HCT116 (cell line): ENCODE results near the gene DAGLA. TPM values are rescaled to one million over a fixed set of nuclear protein-coding genes. Genes with fewer than 3 reads are reported as not detected.

Source experiments
- ATAC-seq: fragments of 200-7000 bp; cut with Tn5 transposase; 2 replicates; pipeline ENCODE4 v1.9.1; 2020; ENCODE audit warnings: mild to moderate bottlenecking, moderate library complexity
- BruUV-seq: library from RNA; stranded (reverse); fragments of 400-500 nt; replicated peaks from 2 replicates; lab custom pipeline; 2021; lab: Mats Ljungman, UMichigan
- CTCF ChIA-PET: fragments of 300-600 bp; sonication (Branson Sonifier 250); formaldehyde crosslinking; loops from one replicate; lab custom pipeline; 2021; ENCODE audit warnings: antibody characterized with exemption; lab: Charles Lee
- POLR2A ChIA-PET: fragments of 300-600, 350-600 bp; sonication (Branson Sonifier 250); formaldehyde crosslinking; loops from one replicate; lab custom pipeline; 2021; ENCODE audit warnings: antibody characterized with exemption; lab: Charles Lee
- RAD21 ChIA-PET, 2 experiments: fragments of 300-600 bp; sonication (Branson Sonifier 250); formaldehyde crosslinking; loops; one replicate each; lab custom pipeline; 2023; ENCODE audit warnings: low total read pairs in 2 of 2; ENCODE audit not compliant: uncharacterized antibody in 2 of 2, unreplicated experiment in 2 of 2, low non-redundant PET in 1 of 2; lab: Charles Lee
- DNase-seq: peaks from one replicate; pipeline ENCODE4 v3.0.0-alpha.2; 2010; ENCODE audit warnings: low read depth, low spot score
- H2AFZ ChIP-seq: fragments of 200-600 bp; shearing (Covaris generic), sonication (generic); 2 replicates; pipeline ENCODE4 v1.6.1; 2017; ENCODE audit warnings: low read depth, mixed run types, mixed read lengths, antibody characterized with exemption, low read length; ENCODE audit not compliant: poor library complexity, severe bottlenecking
- H3K27ac ChIP-seq: 2 replicates; pipeline ENCODE4 v1.5.1; 2012; ENCODE audit warnings: low read depth, low read length
- H3K27me3 ChIP-seq: fragments of 200-600 bp; sonication (generic); 2 replicates; pipeline ENCODE4 v1.6.1; 2016; ENCODE audit warnings: mixed run types, low read length, mixed read lengths; ENCODE audit not compliant: insufficient read depth
- H3K36me3 ChIP-seq, 2 experiments: fragments of 200-500 bp in 1 of 2; fragments of 200-600 bp in 1 of 2; sonication (Bioruptor generic) in 1 of 2; sonication (generic) in 1 of 2; 2 replicates each; pipeline versions ENCODE4 v1.5.1 to v1.6.1; 2014 to 2016; ENCODE audit warnings: low read length in 2 of 2, inconsistent platforms in 1 of 2, mixed read lengths in 1 of 2, mixed run types in 1 of 2; ENCODE audit not compliant: insufficient read depth in 2 of 2, control insufficient read depth in 1 of 2
- H3K4me1 ChIP-seq, 2 experiments: fragments of 200-600 bp in 1 of 2; sonication (generic) in 1 of 2; 2 replicates each; pipeline versions ENCODE4 v1.5.1 to v1.6.1; 2012 to 2017; ENCODE audit warnings: low read length in 2 of 2, inconsistent platforms in 1 of 2, mild to moderate bottlenecking in 1 of 2, mixed read lengths in 1 of 2, mixed run types in 1 of 2, moderate library complexity in 1 of 2; ENCODE audit not compliant: insufficient read depth in 2 of 2, control insufficient read depth in 1 of 2
- H3K4me2 ChIP-seq: fragments of 200-600 bp; sonication (generic); 2 replicates; pipeline ENCODE4 v1.6.1; 2017; ENCODE audit warnings: mixed run types, low read length, mixed read lengths
- H3K4me3 ChIP-seq, 2 experiments: fragments of 200-600 bp in 1 of 2; sonication (generic) in 1 of 2; replicated peaks in 1 of 2; 2 replicates each; pipeline ENCODE4 v1.5.1; 2011 to 2016; ENCODE audit warnings: low read length in 2 of 2, control low read depth in 1 of 2, low read depth in 1 of 2, mild to moderate bottlenecking in 1 of 2, mixed read lengths in 1 of 2, mixed run types in 1 of 2
- H3K79me2 ChIP-seq: fragments of 200-600 bp; sonication (generic); 2 replicates; pipeline ENCODE4 v1.6.1; 2017; ENCODE audit warnings: mild to moderate bottlenecking, mixed run types, low read length, moderate library complexity, mixed read lengths; ENCODE audit not compliant: insufficient read depth
- H3K9ac ChIP-seq: fragments of 200-600 bp; sonication (generic); 2 replicates; pipeline ENCODE4 v1.6.1; 2016; ENCODE audit warnings: low read length, mixed read lengths
- H3K9me2 ChIP-seq: fragments of 200-600 bp; sonication (generic), shearing (Covaris generic); 2 replicates; pipeline ENCODE4 v1.6.1; 2017; ENCODE audit warnings: mixed run types, mild to moderate bottlenecking, moderate library complexity; ENCODE audit not compliant: insufficient read depth
- H3K9me3 ChIP-seq, 2 experiments: fragments of 200-500 bp in 1 of 2; fragments of 200-600 bp in 1 of 2; sonication (Bioruptor generic) in 1 of 2; sonication (generic) in 1 of 2; 2 replicates each; pipeline ENCODE4 v1.6.1; 2014 to 2017; ENCODE audit warnings: low read length in 2 of 2, mixed read lengths in 2 of 2, inconsistent platforms in 1 of 2, low read depth in 1 of 2, mild to moderate bottlenecking in 1 of 2, mixed run types in 1 of 2, moderate library complexity in 1 of 2; ENCODE audit not compliant: control insufficient read depth in 1 of 2, insufficient read depth in 1 of 2
- H4K20me1 ChIP-seq: fragments of 200-600 bp; sonication (generic), shearing (Covaris generic); 2 replicates; pipeline ENCODE4 v1.6.1; 2017; ENCODE audit warnings: mixed run types, mild to moderate bottlenecking, moderate library complexity; ENCODE audit not compliant: insufficient read depth
- CBX3 ChIP-seq: IDR thresholded peaks from 2 replicates; pipeline ENCODE4 v1.6.1; 2012; ENCODE audit warnings: low read depth
- CEBPB ChIP-seq: IDR thresholded peaks from 2 replicates; pipeline ENCODE4 v1.6.1; 2012; ENCODE audit warnings: low read depth
- EGR1 ChIP-seq: IDR thresholded peaks from 2 replicates; pipeline ENCODE4 v1.6.1; 2012; ENCODE audit warnings: low read depth
- EZH2 ChIP-seq: fragments of 200-600 bp; sonication (generic); IDR thresholded peaks from 2 replicates; pipeline ENCODE4 v1.6.1; 2017; ENCODE audit warnings: antibody characterized with exemption, mixed run types
- EZH2phosphoT487 ChIP-seq: fragments of 200-600 bp; IDR thresholded peaks from 2 replicates; pipeline ENCODE4 v1.6.1; 2018; ENCODE audit warnings: antibody characterized with exemption, borderline replicate concordance
- JUND ChIP-seq: IDR thresholded peaks from 2 replicates; pipeline ENCODE4 v1.6.1; 2012
- MAX ChIP-seq: IDR thresholded peaks from 2 replicates; pipeline ENCODE4 v1.6.1; 2012
- POLR2A ChIP-seq: IDR thresholded peaks from 2 replicates; pipeline ENCODE4 v1.7.0; 2011; ENCODE audit warnings: borderline replicate concordance; ENCODE audit not compliant: insufficient read depth, insufficient read length; ENCODE audit errors: extremely low read depth
- POLR2AphosphoS5 ChIP-seq: IDR thresholded peaks from 2 replicates; pipeline ENCODE4 v1.6.1; 2011; ENCODE audit warnings: mild to moderate bottlenecking, low read depth, low read length, moderate library complexity
- RAD21 ChIP-seq: IDR thresholded peaks from 2 replicates; pipeline ENCODE4 v1.6.1; 2012; ENCODE audit warnings: low read depth, mild to moderate bottlenecking
- SIN3A ChIP-seq: IDR thresholded peaks from 2 replicates; pipeline ENCODE4 v1.6.1; 2012; ENCODE audit warnings: low read depth
- SRF ChIP-seq: IDR thresholded peaks from 2 replicates; pipeline ENCODE4 v1.6.1; 2012; ENCODE audit warnings: low read depth
- TCF7L2 ChIP-seq: IDR thresholded peaks from 2 replicates; pipeline ENCODE4 v1.7.0; 2011; ENCODE audit warnings: borderline replicate concordance, inconsistent platforms; ENCODE audit not compliant: insufficient read depth, insufficient read length; ENCODE audit errors: extremely low read depth
- YY1 ChIP-seq: IDR thresholded peaks from 2 replicates; pipeline ENCODE4 v1.6.1; 2011; ENCODE audit warnings: low read length, low read depth, moderate library complexity, mild to moderate bottlenecking; ENCODE audit not compliant: insufficient replicate concordance; ENCODE audit errors: extremely low read depth
- ZNF274 ChIP-seq: fragments of 200-500 bp; sonication (Bioruptor generic); IDR thresholded peaks from 2 replicates; pipeline ENCODE4 v1.6.1; 2014; ENCODE audit warnings: mild to moderate bottlenecking, low read depth, low read length, inconsistent platforms
- intact Hi-C: fragments of 100-400 bp; cut with micrococcal nuclease; formaldehyde crosslinking; loops from 2 replicates; pipeline ENCODE4 v1.10.0; 2022
- total RNA-seq: library from RNA; stranded (reverse); gene quantifications from one replicate; pipeline ENCODE4 v1.2.1, GENCODE V29; 2021; ENCODE audit not compliant: unreplicated experiment
- TF ChIP-seq, protein P1 (sequence below): IDR thresholded peaks from 2 replicates; pipeline ENCODE4 v1.6.1; 2012
- TF ChIP-seq, protein P2 (sequence below): IDR thresholded peaks from 2 replicates; pipeline ENCODE4 v1.6.1; 2012; ENCODE audit warnings: low read depth
- TF ChIP-seq, protein P3 (sequence below): IDR thresholded peaks from 2 replicates; pipeline ENCODE4 v1.6.1; 2011; ENCODE audit warnings: mild to moderate bottlenecking, low read length, moderate library complexity; ENCODE audit not compliant: insufficient replicate concordance; ENCODE audit errors: extremely low read depth
- TF ChIP-seq, protein P4 (sequence below), 3 experiments: fragments of 200-600 bp in 1 of 3; sonication (generic) in 1 of 3; IDR thresholded peaks in 2 of 3; conservative IDR thresholded peaks in 1 of 3; 2 replicates each; pipeline ENCODE4 v1.5.1; 2012 to 2017; ENCODE audit warnings: low read depth in 2 of 3, low read length in 2 of 3, antibody characterized with exemption in 1 of 3, borderline replicate concordance in 1 of 3, control low read depth in 1 of 3, mild to moderate bottlenecking in 1 of 3, mixed read lengths in 1 of 3, mixed run types in 1 of 3, moderate library complexity in 1 of 3; ENCODE audit not compliant: insufficient read depth in 1 of 3

The DAGLA gene
- total RNA-seq, 1 experiment from 2014 or later, result 2.7 TPM

DNA sequence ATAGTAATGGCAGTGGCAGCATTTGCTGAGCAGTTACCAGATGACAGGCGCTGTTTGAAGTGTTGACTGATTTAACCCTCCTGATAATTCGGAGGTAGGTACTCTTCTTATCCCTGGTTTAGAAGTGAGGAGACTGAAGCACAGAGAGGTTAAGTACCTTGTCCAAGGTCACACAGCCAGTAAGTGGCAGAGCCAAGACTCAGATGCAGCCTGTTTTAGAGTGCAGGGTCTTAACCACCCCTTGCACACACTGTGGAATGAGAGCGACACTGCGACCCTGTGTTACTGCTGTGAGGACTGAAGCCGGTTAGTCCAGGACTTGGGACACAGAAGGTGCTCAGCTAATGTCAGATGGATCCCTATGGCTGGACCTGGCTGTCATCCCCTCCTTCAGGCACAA lies 34.7 kb downstream of the DAGLA start:
- no peak for DNase-seq
- BruUV-seq, result no TSS peak
- Histone ChIP-seq H3K9ac (no peak overlapping the region), H3K27me3 (no peaks in the 10 kb centered on the region), H3K4me3 (no peak overlapping the region), H3K9me2 (no peaks in the 10 kb centered on the region), H3K36me3 (no peaks in the 10 kb centered on the region), H3K9me3 (no peaks in the 10 kb centered on the region), H3K4me1 (peaks cover 0 to 7% of the 10 kb centered on the region in 2 experiments; a peak in 1 of 4 replicates), H3K79me2 (no peaks in the 10 kb centered on the region), H3K4me2 (no peak overlapping the region), H4K20me1 (no peaks in the 10 kb centered on the region), H3K27ac (no peak overlapping the region), H2AFZ (no peak overlapping the region)
- POLR2A ChIA-PET, result no interaction called here
- CTCF ChIA-PET, result no interaction called here
- ATAC-seq, result no peak
- TF ChIP-seq TCF7L2 (no peak), SIN3A (no peak), POLR2AphosphoS5 (no peak), RAD21 (no peak), SRF (no peak), ZNF274 (no peak), EGR1 (no peak), CBX3 (no peak), EZH2 (no peak), MAX (no peak), JUND (no peak), CEBPB (no peak), YY1 (no peak), POLR2A (no peak), EZH2phosphoT487 (no peak)
- TF ChIP-seq, protein P1, sequence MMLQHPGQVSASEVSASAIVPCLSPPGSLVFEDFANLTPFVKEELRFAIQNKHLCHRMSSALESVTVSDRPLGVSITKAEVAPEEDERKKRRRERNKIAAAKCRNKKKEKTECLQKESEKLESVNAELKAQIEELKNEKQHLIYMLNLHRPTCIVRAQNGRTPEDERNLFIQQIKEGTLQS, result no peak
- TF ChIP-seq, protein P2, sequence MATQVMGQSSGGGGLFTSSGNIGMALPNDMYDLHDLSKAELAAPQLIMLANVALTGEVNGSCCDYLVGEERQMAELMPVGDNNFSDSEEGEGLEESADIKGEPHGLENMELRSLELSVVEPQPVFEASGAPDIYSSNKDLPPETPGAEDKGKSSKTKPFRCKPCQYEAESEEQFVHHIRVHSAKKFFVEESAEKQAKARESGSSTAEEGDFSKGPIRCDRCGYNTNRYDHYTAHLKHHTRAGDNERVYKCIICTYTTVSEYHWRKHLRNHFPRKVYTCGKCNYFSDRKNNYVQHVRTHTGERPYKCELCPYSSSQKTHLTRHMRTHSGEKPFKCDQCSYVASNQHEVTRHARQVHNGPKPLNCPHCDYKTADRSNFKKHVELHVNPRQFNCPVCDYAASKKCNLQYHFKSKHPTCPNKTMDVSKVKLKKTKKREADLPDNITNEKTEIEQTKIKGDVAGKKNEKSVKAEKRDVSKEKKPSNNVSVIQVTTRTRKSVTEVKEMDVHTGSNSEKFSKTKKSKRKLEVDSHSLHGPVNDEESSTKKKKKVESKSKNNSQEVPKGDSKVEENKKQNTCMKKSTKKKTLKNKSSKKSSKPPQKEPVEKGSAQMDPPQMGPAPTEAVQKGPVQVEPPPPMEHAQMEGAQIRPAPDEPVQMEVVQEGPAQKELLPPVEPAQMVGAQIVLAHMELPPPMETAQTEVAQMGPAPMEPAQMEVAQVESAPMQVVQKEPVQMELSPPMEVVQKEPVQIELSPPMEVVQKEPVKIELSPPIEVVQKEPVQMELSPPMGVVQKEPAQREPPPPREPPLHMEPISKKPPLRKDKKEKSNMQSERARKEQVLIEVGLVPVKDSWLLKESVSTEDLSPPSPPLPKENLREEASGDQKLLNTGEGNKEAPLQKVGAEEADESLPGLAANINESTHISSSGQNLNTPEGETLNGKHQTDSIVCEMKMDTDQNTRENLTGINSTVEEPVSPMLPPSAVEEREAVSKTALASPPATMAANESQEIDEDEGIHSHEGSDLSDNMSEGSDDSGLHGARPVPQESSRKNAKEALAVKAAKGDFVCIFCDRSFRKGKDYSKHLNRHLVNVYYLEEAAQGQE, result no peak
- TF ChIP-seq, protein P3, sequence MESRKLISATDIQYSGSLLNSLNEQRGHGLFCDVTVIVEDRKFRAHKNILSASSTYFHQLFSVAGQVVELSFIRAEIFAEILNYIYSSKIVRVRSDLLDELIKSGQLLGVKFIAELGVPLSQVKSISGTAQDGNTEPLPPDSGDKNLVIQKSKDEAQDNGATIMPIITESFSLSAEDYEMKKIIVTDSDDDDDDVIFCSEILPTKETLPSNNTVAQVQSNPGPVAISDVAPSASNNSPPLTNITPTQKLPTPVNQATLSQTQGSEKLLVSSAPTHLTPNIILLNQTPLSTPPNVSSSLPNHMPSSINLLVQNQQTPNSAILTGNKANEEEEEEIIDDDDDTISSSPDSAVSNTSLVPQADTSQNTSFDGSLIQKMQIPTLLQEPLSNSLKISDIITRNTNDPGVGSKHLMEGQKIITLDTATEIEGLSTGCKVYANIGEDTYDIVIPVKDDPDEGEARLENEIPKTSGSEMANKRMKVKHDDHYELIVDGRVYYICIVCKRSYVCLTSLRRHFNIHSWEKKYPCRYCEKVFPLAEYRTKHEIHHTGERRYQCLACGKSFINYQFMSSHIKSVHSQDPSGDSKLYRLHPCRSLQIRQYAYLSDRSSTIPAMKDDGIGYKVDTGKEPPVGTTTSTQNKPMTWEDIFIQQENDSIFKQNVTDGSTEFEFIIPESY, result no peak
- TF ChIP-seq, protein P4, sequence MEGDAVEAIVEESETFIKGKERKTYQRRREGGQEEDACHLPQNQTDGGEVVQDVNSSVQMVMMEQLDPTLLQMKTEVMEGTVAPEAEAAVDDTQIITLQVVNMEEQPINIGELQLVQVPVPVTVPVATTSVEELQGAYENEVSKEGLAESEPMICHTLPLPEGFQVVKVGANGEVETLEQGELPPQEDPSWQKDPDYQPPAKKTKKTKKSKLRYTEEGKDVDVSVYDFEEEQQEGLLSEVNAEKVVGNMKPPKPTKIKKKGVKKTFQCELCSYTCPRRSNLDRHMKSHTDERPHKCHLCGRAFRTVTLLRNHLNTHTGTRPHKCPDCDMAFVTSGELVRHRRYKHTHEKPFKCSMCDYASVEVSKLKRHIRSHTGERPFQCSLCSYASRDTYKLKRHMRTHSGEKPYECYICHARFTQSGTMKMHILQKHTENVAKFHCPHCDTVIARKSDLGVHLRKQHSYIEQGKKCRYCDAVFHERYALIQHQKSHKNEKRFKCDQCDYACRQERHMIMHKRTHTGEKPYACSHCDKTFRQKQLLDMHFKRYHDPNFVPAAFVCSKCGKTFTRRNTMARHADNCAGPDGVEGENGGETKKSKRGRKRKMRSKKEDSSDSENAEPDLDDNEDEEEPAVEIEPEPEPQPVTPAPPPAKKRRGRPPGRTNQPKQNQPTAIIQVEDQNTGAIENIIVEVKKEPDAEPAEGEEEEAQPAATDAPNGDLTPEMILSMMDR (IDR thresholded peaks at IDR 0.05 in 2 of 3, conservative IDR thresholded peaks at IDR 0.05 in 1 of 3; ENCODE audit: borderline replicate concordance in 1 of 3, insufficient read depth in 1 of 3, low read depth in 2 of 3, low read length in 2 of 3), result no peak
- RAD21 ChIA-PET, result no interaction called here
- intact Hi-C loops, result no loop called here
